ENCODE data around the gene CCBE1. TPM values are rescaled to one million over a fixed set of nuclear protein-coding genes. Genes with fewer than 3 reads are reported as not detected.

The CCBE1 gene
- polyA plus RNA-seq, 1 donor from 2014 or later = 0.19 TPM

DNA sequence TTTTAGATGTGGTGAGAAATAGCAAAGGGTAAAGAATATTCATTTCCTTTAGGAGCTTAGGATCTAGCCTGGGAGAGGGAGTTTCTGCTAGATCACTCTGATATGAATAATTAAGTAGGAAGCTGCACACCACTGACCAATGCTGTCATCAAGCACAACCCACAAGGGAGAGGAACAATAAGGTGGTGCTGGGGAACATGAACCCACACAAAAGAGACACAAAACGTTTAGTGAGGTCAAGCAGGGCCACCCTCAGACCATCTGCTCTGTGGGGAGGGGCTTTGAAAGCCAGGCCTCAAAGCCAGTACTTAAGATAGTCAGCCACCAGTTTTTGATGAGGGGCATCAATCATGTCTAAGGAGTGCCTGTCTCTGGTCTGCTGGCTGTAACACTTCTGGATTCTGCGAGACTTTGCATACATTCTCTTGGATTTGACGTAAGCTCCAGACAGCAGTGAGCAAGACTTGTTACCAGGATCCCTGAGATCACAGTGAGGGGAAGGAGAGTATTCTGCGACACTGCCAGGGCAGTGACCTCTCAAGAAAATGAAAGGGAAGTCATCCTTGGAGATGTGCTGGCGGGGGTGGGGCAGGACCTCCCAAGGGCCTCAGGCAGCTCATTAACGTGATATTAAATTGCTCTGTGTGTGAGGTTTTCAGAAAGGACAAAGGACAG lies 127.0 kb downstream of the CCBE1 start:
- no peaks in the 10 kb centered on the region for H4K20me1 ChIP-seq (ENCODE audit: insufficient read depth)
- H3K4me3 ChIP-seq (ENCODE audit: low read length) = no peak overlapping the region
- H3K27me3 ChIP-seq (ENCODE audit: insufficient read depth, low read depth, low read length) = no peaks in the 10 kb centered on the region
- H3K36me3 ChIP-seq (ENCODE audit: insufficient read depth, low read length) = no peaks in the 10 kb centered on the region
- H3K4me2 ChIP-seq (ENCODE audit: low read length) = no peak overlapping the region
- no peaks in the 10 kb centered on the region for H3K9me2 ChIP-seq (ENCODE audit: insufficient read depth, low read length)
- no peak overlapping the region for H3K27ac ChIP-seq (ENCODE audit: low read length)
- no peaks in the 10 kb centered on the region for H3K79me2 ChIP-seq (replicated peaks; ENCODE audit: insufficient read depth, low read length)
- H3K9me3 ChIP-seq (ENCODE audit: low read length) = no peaks in the 10 kb centered on the region
- no peaks in the 10 kb centered on the region for H3F3A ChIP-seq (ENCODE audit: insufficient read depth, low read length, poor library complexity, severe bottlenecking)
- no peak overlapping the region for H3K9ac ChIP-seq (ENCODE audit: low read length)
- TF ChIP-seq CTCF (IDR thresholded peaks at IDR 0.05; ENCODE audit: poor library complexity, severe bottlenecking) = no peak
- TF ChIP-seq MXI1 (conservative IDR thresholded peaks at IDR 0.05; ENCODE audit: poor library complexity, severe bottlenecking) = no peak
- no peak for TF ChIP-seq POLR2AphosphoS5 (IDR thresholded peaks at IDR 0.05)
- no peak for TF ChIP-seq TAF1 (IDR thresholded peaks at IDR 0.05; ENCODE audit: low read depth)
- no peak for TF ChIP-seq REST (IDR thresholded peaks at IDR 0.05; ENCODE audit: borderline replicate concordance)
- TF ChIP-seq EP300 (conservative IDR thresholded peaks at IDR 0.05; ENCODE audit: poor library complexity, severe bottlenecking) = no peak
- TF ChIP-seq RAD21 (conservative IDR thresholded peaks at IDR 0.05) = no peak
- TF ChIP-seq SMC3 (conservative IDR thresholded peaks at IDR 0.05; ENCODE audit: poor library complexity) = no peak
- TF ChIP-seq EZH2 (IDR thresholded peaks at IDR 0.05; ENCODE audit: borderline replicate concordance, insufficient read depth, low read length, poor library complexity, severe bottlenecking) = no peak
- no peak overlapping the region for H2AFZ ChIP-seq (ENCODE audit: low read depth, low read length)

GRCh38 chr18:59569390-59569791 lies 127.8 kb downstream of the CCBE1 start:
- no peak overlapping the region for H2AFZ ChIP-seq (ENCODE audit: low read depth, low read length)
- no peaks in the 10 kb centered on the region for H3K36me3 ChIP-seq (ENCODE audit: insufficient read depth, low read length)
- no peaks in the 10 kb centered on the region for H4K20me1 ChIP-seq (ENCODE audit: insufficient read depth)
- no peak overlapping the region for H3K27ac ChIP-seq (ENCODE audit: low read length)
- TF ChIP-seq CTCF (IDR thresholded peaks at IDR 0.05; ENCODE audit: poor library complexity, severe bottlenecking) (no peak), POLR2AphosphoS5 (IDR thresholded peaks at IDR 0.05) (no peak), MXI1 (conservative IDR thresholded peaks at IDR 0.05; ENCODE audit: poor library complexity, severe bottlenecking) (no peak), REST (IDR thresholded peaks at IDR 0.05; ENCODE audit: borderline replicate concordance) (no peak), EP300 (conservative IDR thresholded peaks at IDR 0.05; ENCODE audit: poor library complexity, severe bottlenecking) (no peak)
- H3K79me2 ChIP-seq (replicated peaks; ENCODE audit: insufficient read depth, low read length) = no peaks in the 10 kb centered on the region
- H3K9ac ChIP-seq (ENCODE audit: low read length) = no peak overlapping the region
- H3K9me3 ChIP-seq (ENCODE audit: low read length) = no peaks in the 10 kb centered on the region
- no peak overlapping the region for H3K4me3 ChIP-seq (ENCODE audit: low read length)
- no peak overlapping the region for H3K4me2 ChIP-seq (ENCODE audit: low read length)
- H3K9me2 ChIP-seq (ENCODE audit: insufficient read depth, low read length) = no peaks in the 10 kb centered on the region
- no peaks in the 10 kb centered on the region for H3F3A ChIP-seq (ENCODE audit: insufficient read depth, low read length, poor library complexity, severe bottlenecking)
- no peaks in the 10 kb centered on the region for H3K27me3 ChIP-seq (ENCODE audit: insufficient read depth, low read depth, low read length)
